HG03039 (cell line): Measurements from ENCODE around the gene NRM.
"Not testable (repeated sequence)": the region's sequence is repeated elsewhere in the genome, so short reads cannot be mapped to it uniquely, and the experiment has no call there.

Experiments
- ATAC-seq: cut with Tn5 transposase; IDR thresholded peaks from one replicate; pipeline ENCODE4 v1.9.1; 2021; ENCODE audit warnings: mild to moderate bottlenecking, moderate library complexity; ENCODE audit not compliant: unreplicated experiment

NRM gene, protein sequence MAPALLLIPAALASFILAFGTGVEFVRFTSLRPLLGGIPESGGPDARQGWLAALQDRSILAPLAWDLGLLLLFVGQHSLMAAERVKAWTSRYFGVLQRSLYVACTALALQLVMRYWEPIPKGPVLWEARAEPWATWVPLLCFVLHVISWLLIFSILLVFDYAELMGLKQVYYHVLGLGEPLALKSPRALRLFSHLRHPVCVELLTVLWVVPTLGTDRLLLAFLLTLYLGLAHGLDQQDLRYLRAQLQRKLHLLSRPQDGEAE

DNA sequence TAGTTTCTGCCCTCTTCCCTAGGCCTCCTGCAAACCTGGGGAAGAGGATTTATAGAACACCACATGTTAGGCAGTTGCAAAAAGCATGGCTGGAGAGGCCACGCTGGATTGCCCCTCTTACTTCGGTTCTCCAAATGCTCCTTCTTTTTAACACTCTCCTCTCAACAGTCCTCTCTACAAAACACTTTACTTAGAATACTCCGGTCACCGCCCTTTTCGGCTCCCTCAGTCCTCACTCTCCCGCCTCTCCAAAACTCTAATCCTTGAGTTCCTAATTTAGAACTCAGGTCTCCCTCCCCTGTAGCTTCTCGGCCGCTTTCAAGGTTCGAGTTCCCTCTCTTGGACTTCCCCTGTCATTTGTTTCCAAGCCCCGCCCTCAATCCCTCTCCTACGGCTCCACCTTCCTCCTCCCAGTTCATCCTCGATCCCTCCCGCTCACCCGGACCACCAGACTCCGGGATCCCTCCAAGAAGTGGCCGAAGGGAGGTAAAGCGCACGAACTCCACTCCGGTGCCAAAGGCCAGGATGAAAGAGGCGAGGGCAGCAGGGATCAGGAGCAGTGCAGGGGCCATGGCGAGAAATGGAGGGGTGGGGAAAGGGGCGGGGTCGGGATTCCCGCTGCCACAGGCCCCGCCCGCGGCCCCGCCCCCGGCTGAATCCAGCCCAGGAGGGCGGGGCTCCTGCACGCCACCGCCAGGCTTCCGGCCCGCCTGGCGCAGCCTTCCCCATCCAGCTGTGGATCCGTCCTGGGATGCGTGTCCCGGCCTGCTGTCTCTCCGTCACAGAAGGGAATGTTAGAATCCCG lies at the start of gene NRM:
Gene NRM, minus strand, starts transcription at position 582 of the 805 bp plus-strand sequence. Its CDS starts 10 bp downstream, at position 572.
- ATAC-seq = peak; percentile 39

DNA sequence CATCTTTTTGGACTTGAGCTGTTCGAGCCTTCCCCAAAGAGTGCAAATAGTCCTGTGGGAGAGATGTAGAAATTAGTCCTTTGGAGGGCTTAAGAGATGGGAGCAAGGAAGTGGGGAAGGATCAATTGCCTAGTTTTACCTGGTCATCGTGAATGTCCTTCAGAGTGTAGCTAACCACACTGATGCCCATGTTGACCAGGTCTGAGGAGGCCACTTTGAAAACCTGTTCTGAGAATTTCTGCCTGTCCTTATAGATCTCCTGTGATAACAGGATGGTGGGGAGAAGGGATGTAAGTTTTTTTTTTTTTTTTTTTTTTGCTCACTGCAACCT lies 49.7 kb upstream of the NRM start:
- no peak for ATAC-seq

DNA sequence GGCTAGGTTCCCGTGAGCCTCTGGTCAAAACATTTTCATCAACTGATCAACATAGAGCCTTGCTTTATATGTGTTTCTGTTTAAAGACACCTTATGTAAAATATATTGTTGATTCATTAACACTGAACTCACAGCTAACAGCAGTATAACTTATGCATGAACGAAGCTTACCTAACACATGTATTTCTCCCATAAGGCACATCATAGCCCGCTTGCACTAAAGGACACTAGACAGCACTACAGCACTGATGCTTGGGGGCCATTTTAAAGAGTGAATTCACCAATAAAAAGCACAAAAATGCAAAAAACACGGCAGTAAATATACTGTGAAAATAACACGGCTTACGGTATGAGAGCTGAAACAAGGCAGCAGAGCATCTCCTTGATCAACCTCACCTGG lies 47.7 kb upstream of the NRM start:
- ATAC-seq = no peak

DNA sequence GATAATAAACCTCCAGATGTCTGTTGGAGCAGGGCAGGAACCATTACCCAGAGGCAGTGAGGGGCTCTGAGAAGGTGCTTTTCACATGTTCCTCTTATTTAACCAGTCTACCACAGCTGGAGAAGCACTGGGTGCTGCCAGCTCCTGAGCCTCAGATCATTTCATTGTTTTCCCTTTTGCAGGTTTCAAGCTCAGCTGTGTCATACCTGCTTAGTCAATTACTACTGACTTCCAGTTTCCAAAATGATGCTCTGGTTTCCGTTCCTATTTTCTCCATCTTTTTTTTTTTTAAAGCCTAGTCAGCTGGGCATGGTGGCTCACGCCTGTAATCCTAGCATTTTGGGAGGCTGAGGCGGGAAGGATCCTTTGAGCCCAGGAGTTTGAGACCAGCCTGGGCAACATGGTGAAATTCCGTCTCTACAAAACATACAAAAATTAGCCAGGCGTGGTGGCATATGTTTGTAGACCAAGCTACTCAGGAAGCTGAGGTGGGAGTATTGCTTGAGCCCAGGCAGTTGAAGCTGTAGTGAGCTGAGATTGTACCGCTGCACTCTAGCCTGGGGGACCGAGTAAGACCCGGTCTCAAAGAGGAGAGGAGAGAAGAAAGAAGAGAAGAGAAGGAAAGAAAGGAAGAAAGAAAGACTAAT lies 45.0 kb upstream of the NRM start:
- ATAC-seq = no peak

DNA sequence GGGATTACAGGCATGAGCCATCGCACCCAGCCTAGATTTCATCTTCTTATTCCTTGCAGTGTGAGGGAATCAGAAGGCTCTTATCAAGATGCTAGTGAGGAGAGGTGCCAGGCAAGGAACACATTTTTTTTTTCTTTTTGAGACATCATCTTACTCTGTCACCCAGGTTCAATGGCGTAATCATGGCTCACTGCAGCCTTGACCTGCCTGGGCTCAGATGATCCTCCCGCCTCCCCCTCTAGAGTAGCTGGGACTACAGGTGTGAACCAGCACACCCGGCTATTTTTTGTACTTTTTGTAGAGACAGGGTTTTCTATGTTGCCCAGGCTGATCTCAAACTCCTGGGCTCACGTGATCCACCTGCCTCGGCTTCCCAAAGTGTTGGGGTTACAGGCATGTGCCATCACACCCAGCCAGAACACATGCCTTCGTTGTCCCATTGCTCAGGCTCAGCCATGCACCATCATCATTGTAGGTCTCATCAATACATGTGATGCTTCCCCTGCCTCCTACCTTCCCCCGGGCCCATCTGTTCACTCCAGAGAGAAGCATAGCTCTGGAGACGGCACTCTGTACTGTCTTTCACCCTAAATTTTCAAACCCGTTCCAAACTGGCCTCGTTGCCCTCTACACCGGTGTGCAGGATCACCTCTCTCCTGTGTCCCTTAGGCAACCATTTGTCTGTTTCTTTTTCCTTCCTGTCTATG lies 41.6 kb upstream of the NRM start:
- no peak for ATAC-seq

DNA sequence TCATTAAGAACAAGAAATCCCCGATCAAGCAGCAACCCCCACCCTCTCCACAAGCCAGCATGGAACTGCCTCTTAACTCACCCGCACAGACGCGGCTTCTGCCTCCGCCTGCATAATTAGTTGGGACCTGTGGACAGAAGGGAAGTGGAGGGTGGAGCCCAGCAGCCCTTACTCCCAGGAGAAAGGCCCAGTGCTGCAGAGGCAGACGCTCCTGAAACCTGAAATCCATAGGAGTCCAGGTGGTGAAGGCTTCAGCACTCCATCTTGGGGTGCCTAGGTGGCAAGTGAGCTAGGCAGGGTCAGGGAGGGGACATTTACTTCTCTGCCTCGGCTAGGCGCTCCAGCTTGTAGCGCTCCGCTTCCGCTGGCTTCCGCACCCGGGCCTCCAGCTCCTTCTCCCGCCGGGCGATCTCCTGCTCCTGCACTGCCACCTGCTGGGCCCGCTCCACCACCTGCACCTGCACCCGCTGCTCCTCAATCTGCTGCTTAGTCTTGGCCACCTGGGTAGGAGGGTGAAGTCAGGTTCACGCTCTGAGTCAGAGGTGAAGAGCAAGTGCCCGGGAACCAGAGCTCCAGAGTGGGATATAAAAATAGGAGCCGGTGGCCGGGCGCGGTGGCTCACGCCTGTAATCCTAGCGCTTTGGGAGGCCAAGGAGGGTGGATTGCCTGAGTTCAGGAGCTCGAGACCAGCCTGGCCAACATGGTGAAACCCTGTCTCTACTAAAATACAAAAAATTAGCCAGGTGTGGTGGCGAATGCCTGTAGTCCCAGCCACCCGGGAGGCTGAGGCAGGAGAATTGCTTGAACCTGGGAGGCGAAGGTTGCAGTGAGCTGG lies 40.0 kb upstream of the NRM start:
- peak; percentile 42 for ATAC-seq

DNA sequence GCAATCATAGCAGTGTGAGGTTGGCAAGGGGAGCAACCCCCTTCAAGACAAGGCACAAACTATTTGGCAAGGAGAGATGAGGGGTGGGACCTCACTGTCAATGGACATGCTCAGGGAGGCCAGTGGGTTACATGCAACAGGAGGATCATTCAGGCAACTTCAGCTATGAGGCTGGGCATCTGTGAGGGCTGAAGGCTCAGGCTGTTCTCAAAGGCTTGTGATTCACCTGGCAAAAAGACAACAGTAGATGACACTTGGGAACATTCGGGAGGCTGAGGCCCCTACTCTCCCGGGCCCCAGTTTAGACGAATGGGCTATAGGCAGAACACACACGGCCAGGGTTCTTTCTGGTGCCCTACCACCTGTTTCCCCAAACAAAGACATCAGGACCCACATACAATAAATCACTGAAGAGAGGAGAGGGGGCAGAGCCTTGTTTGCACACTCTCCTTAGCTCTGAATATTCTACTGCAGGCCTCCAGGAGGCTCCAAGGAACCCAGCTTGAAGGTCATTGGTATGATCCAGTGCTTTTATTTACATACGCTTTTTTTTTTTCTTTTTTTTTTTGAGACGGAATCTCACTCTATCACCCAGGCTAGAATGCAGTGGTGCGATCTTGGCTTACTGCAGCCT lies 37.3 kb upstream of the NRM start:
- no peak for ATAC-seq

DNA sequence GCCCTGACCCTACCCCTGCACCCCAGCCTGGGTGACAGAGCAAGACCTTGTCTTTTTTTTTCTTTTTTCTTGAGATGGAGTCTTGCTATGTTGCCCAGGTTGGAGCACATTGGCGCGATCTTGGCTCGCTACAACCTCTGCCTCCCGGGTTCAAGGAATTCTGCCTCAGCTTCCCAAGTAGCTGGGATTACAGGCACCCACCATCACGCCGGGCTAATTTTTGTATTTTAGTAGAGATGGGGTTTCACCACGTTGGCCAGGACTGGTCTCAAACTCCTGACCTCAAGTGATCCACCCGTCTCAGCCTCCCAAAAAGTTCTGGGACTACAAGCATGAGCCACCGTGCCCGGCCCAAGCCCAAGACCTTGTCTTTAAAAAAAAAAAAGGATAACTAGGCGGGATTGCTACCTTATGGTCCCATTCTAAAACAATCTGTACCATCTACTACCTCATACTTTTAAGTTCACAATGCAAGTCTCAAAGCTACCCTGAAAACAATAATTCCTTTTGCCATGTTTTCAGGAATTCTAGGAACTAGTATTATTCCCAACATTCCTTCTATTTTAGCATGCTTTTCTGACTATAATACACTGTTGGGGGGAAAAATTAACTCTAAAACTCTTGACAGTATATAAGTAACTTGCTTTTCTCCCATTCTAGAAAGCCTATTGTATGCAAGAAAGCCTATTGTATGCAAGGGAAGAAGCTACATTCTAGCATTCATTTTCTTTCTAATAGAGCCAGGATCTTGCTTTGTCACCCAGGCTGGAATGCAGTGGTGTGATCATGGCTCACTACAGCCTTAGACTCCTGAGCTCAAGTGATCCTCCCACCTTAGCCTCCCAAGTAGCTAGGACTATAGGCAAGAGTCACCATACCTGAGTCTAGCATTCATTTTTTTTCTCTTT lies 36.0 kb upstream of the NRM start:
- no peak for ATAC-seq

DNA sequence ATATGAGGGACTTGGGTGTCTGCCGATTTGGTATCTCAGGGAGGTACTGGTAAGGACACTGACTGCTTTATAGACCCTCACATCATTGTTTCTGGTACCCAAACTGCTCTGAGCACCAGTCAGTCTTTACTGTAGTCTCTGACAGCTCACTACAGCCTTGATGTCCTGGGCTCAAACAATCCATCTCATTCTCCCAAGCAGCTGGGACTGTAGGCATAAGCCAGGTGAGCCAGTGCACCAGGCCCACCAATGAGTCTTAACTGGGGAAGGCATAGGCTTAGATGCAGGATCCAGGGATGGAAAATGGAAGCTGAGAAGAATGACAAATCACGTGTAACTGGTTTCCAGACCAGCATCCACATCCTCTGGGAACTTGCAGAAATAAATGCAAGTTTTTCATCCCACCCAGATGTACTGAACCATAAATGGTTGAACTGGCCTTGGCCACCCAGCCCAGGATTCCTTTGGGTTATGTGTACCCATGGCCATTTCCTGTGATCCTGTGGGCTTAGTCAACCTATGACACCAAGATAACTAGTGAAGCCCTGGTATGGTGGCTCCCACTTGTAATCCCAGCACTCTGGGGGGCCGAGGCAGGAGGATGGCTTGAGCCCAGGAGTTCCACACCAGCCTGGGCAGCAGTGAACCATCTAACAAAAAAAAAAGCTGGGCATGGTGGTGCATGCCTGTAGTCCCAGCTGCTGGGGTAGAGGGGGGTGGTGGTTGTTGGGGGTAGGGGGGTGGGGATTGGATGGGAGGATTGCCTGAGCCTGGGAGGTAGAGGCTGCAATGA lies 35.1 kb upstream of the NRM start:
- ATAC-seq = no peak

DNA sequence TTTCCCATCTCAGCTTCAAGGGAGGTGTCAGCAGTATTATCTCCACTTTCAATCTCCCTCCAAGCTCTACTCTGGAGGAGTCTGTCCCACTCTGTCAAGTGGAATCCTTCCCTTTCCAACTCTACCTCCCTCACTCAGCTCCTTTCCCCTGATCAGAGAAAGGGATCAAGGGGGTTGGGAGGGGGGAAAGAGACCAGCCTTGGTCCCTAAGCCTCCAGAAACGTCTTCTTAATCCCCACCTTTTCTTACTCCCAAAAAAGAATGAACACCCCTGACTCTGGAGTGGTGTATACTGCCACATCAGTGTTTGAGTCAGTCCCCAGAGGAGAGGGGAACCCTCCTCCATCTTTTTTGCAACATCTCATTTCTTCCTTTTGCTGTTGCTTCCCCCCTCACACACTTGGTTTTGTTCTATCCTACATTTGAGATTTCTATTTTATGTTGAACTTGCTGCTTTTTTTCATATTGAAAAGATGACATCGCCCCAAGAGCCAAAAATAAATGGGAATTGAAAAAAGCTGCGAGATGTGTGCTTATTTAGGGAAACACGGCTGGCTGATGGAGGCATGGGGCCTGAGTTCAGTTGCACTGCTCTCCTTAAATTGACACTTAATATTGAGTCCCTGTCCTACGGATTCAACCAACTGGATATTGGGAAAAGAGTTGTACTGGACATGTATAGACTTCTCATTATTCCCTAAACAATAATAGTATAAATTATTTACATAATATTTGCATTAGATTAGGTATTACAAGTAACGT lies 34.3 kb upstream of the NRM start:
- ATAC-seq = no peak

DNA sequence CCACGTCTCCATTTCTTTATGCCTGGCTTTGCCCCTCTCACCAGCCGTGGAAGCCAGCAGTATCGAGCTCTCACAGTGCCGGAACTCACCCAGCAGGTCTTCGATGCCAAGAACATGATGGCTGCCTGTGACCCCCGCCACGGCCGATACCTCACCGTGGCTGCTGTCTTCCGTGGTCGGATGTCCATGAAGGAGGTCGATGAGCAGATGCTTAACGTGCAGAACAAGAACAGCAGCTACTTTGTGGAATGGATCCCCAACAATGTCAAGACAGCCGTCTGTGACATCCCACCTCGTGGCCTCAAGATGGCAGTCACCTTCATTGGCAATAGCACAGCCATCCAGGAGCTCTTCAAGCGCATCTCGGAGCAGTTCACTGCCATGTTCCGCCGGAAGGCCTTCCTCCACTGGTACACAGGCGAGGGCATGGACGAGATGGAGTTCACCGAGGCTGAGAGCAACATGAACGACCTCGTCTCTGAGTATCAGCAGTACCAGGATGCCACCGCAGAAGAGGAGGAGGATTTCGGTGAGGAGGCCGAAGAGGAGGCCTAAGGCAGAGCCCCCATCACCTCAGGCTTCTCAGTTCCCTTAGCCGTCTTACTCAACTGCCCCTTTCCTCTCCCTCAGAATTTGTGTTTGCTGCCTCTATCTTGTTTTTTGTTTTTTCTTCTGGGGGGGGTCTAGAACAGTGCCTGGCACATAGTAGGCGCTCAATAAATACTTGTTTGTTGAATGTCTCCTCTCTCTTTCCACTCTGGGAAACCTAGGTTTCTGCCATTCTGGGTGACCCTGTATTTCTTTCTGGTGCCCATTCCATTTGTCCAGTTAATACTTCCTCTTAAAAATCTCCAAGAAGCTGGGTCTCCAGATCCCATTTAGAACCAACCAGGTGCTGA lies 33.3 kb upstream of the NRM start:
- ATAC-seq = not testable (repeated sequence)

DNA sequence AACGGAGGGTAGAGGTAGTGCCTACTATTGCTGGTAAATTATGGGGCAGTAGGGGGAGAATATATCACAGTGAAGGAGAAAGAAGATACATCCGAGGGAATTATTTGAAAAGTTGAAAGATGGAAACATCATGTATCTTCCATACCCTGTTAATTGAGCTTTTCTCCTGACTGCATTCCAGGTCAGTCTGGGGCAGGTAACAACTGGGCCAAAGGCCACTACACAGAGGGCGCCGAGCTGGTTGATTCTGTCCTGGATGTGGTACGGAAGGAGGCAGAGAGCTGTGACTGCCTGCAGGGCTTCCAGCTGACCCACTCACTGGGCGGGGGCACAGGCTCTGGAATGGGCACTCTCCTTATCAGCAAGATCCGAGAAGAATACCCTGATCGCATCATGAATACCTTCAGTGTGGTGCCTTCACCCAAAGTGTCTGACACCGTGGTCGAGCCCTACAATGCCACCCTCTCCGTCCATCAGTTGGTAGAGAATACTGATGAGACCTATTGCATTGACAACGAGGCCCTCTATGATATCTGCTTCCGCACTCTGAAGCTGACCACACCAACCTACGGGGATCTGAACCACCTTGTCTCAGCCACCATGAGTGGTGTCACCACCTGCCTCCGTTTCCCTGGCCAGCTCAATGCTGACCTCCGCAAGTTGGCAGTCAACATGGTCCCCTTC lies 32.5 kb upstream of the NRM start:
- ATAC-seq = not testable (repeated sequence)

DNA sequence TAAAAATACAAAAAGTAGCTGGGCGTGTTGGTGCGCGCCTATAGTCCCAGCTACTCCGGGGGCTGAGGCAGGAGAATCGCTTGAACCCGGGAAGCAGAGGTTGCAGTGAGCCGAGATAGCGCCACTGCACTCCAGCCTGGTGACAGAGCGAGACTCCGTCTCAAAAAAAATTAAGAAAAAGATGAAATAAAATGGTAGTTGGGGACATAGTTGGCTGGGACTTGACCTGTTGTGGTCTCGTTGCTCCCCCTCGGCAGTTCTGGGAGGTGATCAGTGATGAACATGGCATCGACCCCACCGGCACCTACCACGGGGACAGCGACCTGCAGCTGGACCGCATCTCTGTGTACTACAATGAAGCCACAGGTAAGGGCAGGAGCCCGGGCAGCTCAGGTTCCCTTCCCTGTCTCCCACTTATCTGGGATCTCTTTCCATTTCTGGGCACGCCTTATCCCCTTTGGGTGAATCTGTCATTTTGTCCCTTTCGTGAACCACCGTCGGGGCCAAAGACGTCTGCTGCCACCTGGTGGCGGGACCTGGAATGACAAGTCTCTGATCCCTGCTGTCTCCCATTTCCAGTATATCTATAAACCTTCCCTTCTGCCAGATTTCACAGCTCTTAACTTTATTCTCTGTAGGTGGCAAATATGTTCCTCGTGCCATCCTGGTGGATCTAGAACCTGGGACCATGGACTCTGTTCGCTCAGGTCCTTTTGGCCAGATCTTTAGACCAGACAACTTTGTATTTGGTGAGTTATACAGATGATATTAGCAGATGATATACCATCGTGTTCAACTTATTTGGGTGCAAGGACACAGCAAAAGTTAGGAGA lies 31.7 kb upstream of the NRM start:
- no peak for ATAC-seq

DNA sequence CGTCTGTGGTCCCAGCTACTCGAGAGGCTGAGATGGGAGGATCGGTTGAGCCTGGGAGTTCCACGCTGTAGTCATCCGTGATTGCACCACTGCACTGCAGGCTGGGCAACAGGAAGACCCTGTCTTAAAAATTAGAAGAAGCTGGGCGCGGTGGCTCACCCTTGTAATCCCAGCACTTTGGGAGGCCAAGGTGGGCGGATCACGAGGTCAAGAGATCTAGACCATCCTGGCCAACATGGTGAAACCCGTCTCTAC lies 31.2 kb upstream of the NRM start:
- not testable (repeated sequence) for ATAC-seq
